ENCODE results near the gene SLC17A8. TPM values are rescaled to one million over a fixed set of nuclear protein-coding genes. Genes with fewer than 3 reads are reported as not detected.

SLC17A8 gene
- total and polyA plus RNA-seq, 12 donors = 0.09 to 0.85 (median 0.41) TPM; not detected in 4

GRCh38 chr12:100448656-100449055, 91.8 kb downstream of the SLC17A8 start:
- no peaks in the 10 kb centered on the region for H3K36me3 ChIP-seq (replicated peaks in 1 of 2)
- TF ChIP-seq POLR2A (IDR thresholded peaks at IDR 0.05) (no peak), CTCF (IDR thresholded peaks at IDR 0.05) (no peak)
- H3K27me3 ChIP-seq = no peaks in the 10 kb centered on the region
- DNase-seq = no peak
- peaks cover 3 to 9% of the 10 kb centered on the region in 2 donors for H3K4me1 ChIP-seq (replicated peaks in 1 of 2)
- H3K9me3 ChIP-seq (replicated peaks in 1 of 3) = peaks cover 0 to 4% (median 0%) of the 10 kb centered on the region in 3 donors
- WGBS, 4 donors = 26 to 36% (median 27%) methylated on average over 1 of the region's 1 CpG
- H3K4me3 ChIP-seq = no peak overlapping the region
- H3K27ac ChIP-seq = no peak overlapping the region
- intact Hi-C loops (cut with DNase I) = no loop called here

- no peak overlapping the region for H3K4me3 ChIP-seq
- DNase-seq = peak; percentile 22 to 57 (median 46)
- peaks cover 3 to 9% of the 10 kb centered on the region in 2 donors for H3K4me1 ChIP-seq (replicated peaks in 1 of 2)
- H3K27me3 ChIP-seq = no peaks in the 10 kb centered on the region
- intact Hi-C loops (cut with DNase I) = no loop called here
- WGBS, 4 donors = 41 to 51% (median 45%) methylated on average over 3 of the region's 3 CpGs
- TF ChIP-seq POLR2A (IDR thresholded peaks at IDR 0.05) (no peak), CTCF (IDR thresholded peaks at IDR 0.05) (no peak)
- H3K27ac ChIP-seq = no peak overlapping the region
- H3K9me3 ChIP-seq (replicated peaks in 1 of 3) = peaks cover 0 to 4% (median 0%) of the 10 kb centered on the region in 3 donors
- no peaks in the 10 kb centered on the region for H3K36me3 ChIP-seq (replicated peaks in 1 of 2)
These were observed 93.9 kb downstream of the SLC17A8 start for GRCh38 chr12:100450735-100451134.

- 64 to 82% (median 70%) methylated on average over 3 of the region's 3 CpGs for WGBS, 4 donors
These were observed 97.1 kb downstream of the SLC17A8 start for GRCh38 chr12:100453951-100454350.

GRCh38 chr12:100455896-100456295, 99.0 kb downstream of the SLC17A8 start:
- TF ChIP-seq CTCF (IDR thresholded peaks at IDR 0.05) (no peak), POLR2A (IDR thresholded peaks at IDR 0.05) (no peak)
- intact Hi-C loops (cut with DNase I) = no loop called here
- 85 to 90% (median 88%) methylated on average over 3 of the region's 3 CpGs for WGBS, 4 donors
- Histone ChIP-seq H3K4me1 (replicated peaks in 1 of 2) (no peaks in the 10 kb centered on the region), H3K27ac (no peak overlapping the region), H3K36me3 (replicated peaks in 1 of 2) (no peaks in the 10 kb centered on the region), H3K4me3 (no peak overlapping the region), H3K9me3 (replicated peaks in 1 of 3) (peaks cover 0 to 4% (median 0%) of the 10 kb centered on the region in 3 donors), H3K27me3 (no peaks in the 10 kb centered on the region)
- no peak for DNase-seq

More at GRCh38 chr12:100453951-100454350, 97.1 kb downstream of the SLC17A8 start:
- Histone ChIP-seq H3K27me3 (no peaks in the 10 kb centered on the region), H3K4me1 (replicated peaks in 1 of 2) (no peaks in the 10 kb centered on the region), H3K9me3 (replicated peaks in 1 of 3) (peaks cover 0 to 4% (median 0%) of the 10 kb centered on the region in 3 donors), H3K4me3 (no peak overlapping the region), H3K27ac (no peak overlapping the region), H3K36me3 (replicated peaks in 1 of 2) (no peaks in the 10 kb centered on the region)
- DNase-seq = no peak
- intact Hi-C loops (cut with DNase I) = no loop called here
- no peak for TF ChIP-seq POLR2A (IDR thresholded peaks at IDR 0.05)
- TF ChIP-seq CTCF (IDR thresholded peaks at IDR 0.05) = no peak
